Activated T-cell treated with anti-CD3 and anti-CD28 coated beads, Interleukin-2, amount 50 U/mL, for 24 hours (primary cell): ENCODE results near the gene TEP1.
A peak's percentile ranks its signal among the peaks of the same experiment; 100 is the strongest.
"Not testable (repeated sequence)": the region's sequence is repeated elsewhere in the genome, so short reads cannot be mapped to it uniquely, and the experiment has no call there.

ENCODE experiments used
- DNase-seq: peaks from one replicate; pipeline ENCODE4 v3.0.0-alpha.2; 2020
- H3K27ac Mint-ChIP-seq: 2 replicates; pipeline ENCODE4 v1.8.0; 2020; ENCODE audit warnings: mild to moderate bottlenecking, mixed read lengths
- H3K27me3 Mint-ChIP-seq: 2 replicates; pipeline ENCODE4 v1.8.0; 2020; ENCODE audit warnings: mixed read lengths
- H3K36me3 Mint-ChIP-seq: 2 replicates; pipeline ENCODE4 v1.8.0; 2020; ENCODE audit warnings: low read depth, mixed read lengths
- H3K4me1 Mint-ChIP-seq: 2 replicates; pipeline ENCODE4 v1.8.0; 2020; ENCODE audit warnings: low read depth, mixed read lengths
- H3K4me3 Mint-ChIP-seq: 2 replicates; pipeline ENCODE4 v1.8.0; 2020; ENCODE audit warnings: mild to moderate bottlenecking, moderate library complexity, mixed read lengths
- H3K9me3 Mint-ChIP-seq: 2 replicates; pipeline ENCODE4 v1.8.0; 2020; ENCODE audit warnings: mixed read lengths

The TEP1 gene

GRCh38 chr14:20412876-20413743 lies at the start of gene TEP1:
Gene TEP1 (minus strand): TSS chr14:20413501. CDS start chr14:20408439, 5,062 bp downstream.
- Mint-ChIP-seq H3K9me3 (no peaks in the 10 kb centered on the region), H3K27me3 (no peaks in the 10 kb centered on the region), H3K4me3 (peak within 1 kb of the TSS; percentile 90), H3K36me3 (peaks cover 19% of the 10 kb centered on the region), H3K4me1 (peaks cover 46% of the 10 kb centered on the region), H3K27ac (peak within 1 kb of the TSS; percentile 96)
- peak; percentile 83 for DNase-seq

GRCh38 chr14:20461225-20462141 lies 48.2 kb upstream of the TEP1 start, which contains the start of gene PIP4P1:
Gene PIP4P1 (minus strand): TSS chr14:20461434. CDS start chr14:20461325, 109 bp downstream.
- Mint-ChIP-seq H3K4me3 (peak within 1 kb of the TSS; percentile 93), H3K27me3 (no peaks in the 10 kb centered on the region), H3K9me3 (no peaks in the 10 kb centered on the region), H3K27ac (peak within 1 kb of the TSS; percentile 94), H3K4me1 (peaks cover 31% of the 10 kb centered on the region), H3K36me3 (peaks cover 2% of the 10 kb centered on the region)
- peak; percentile 96 for DNase-seq

- peak; percentile 45 for DNase-seq
These were observed 47.3 kb upstream of the TEP1 start for GRCh38 chr14:20460458-20461224.

GRCh38 chr14:20458031-20458789 lies 44.9 kb upstream of the TEP1 start:
- Mint-ChIP-seq H3K9me3 (no peaks in the 10 kb centered on the region), H3K27ac (peak overlapping the region; percentile 94), H3K4me3 (no peak overlapping the region), H3K4me1 (peaks cover 33% of the 10 kb centered on the region), H3K27me3 (no peaks in the 10 kb centered on the region), H3K36me3 (peaks cover 2% of the 10 kb centered on the region)
- no peak for DNase-seq

More at GRCh38 chr14:20460458-20461224, 47.3 kb upstream of the TEP1 start:
- Mint-ChIP-seq H3K36me3 (peaks cover 2% of the 10 kb centered on the region), H3K27me3 (no peaks in the 10 kb centered on the region), H3K27ac (peak overlapping the region; percentile 94), H3K4me1 (peaks cover 31% of the 10 kb centered on the region), H3K9me3 (no peaks in the 10 kb centered on the region), H3K4me3 (peak overlapping the region; percentile 93)

- no peak overlapping the region for H3K4me3 Mint-ChIP-seq
- no peak for DNase-seq
- H3K9me3 Mint-ChIP-seq = no peaks in the 10 kb centered on the region
- no peak overlapping the region for H3K27ac Mint-ChIP-seq
- peaks cover 13% of the 10 kb centered on the region for H3K36me3 Mint-ChIP-seq
- H3K4me1 Mint-ChIP-seq = peaks cover 37% of the 10 kb centered on the region
- no peaks in the 10 kb centered on the region for H3K27me3 Mint-ChIP-seq
These were observed 43.7 kb upstream of the TEP1 start for GRCh38 chr14:20456971-20457370.

- no peak for DNase-seq
- Mint-ChIP-seq H3K4me3 (no peak overlapping the region), H3K36me3 (peaks cover 21% of the 10 kb centered on the region), H3K4me1 (peaks cover 37% of the 10 kb centered on the region), H3K27ac (no peak overlapping the region), H3K27me3 (no peaks in the 10 kb centered on the region), H3K9me3 (no peaks in the 10 kb centered on the region)
These were observed 42.3 kb upstream of the TEP1 start for GRCh38 chr14:20455355-20456300.

GRCh38 chr14:20454516-20455354 lies 41.4 kb upstream of the TEP1 start, which contains the start of the genes APEX1 and OSGEP:
Gene APEX1 (plus strand): TSS chr14:20455226. CDS start chr14:20455646, 420 bp downstream.
Gene OSGEP (minus strand): TSS chr14:20454812. CDS start chr14:20454683, 129 bp downstream.
- H3K36me3 Mint-ChIP-seq = peaks cover 21% of the 10 kb centered on the region
- no peaks in the 10 kb centered on the region for H3K9me3 Mint-ChIP-seq
- peaks cover 28% of the 10 kb centered on the region for H3K4me1 Mint-ChIP-seq
- peak; percentile 95 for DNase-seq
- no peak within 1 kb of the TSS for H3K4me3 Mint-ChIP-seq
- peak within 1 kb of the TSS; percentile 51 for H3K27ac Mint-ChIP-seq
- no peaks in the 10 kb centered on the region for H3K27me3 Mint-ChIP-seq

- Mint-ChIP-seq H3K27ac (peak overlapping the region; percentile 73), H3K36me3 (peaks cover 21% of the 10 kb centered on the region), H3K4me1 (peaks cover 15% of the 10 kb centered on the region)
- H3K9me3 Mint-ChIP-seq, H3K27me3 Mint-ChIP-seq, H3K4me3 Mint-ChIP-seq, DNase-seq: not testable (repeated sequence)
These were observed 39.5 kb upstream of the TEP1 start for GRCh38 chr14:20452831-20453230.

GRCh38 chr14:20446889-20447288 lies 33.6 kb upstream of the TEP1 start:
- Mint-ChIP-seq H3K9me3 (no peaks in the 10 kb centered on the region), H3K27me3 (no peaks in the 10 kb centered on the region), H3K4me1 (peaks cover 5% of the 10 kb centered on the region), H3K36me3 (peaks cover 18% of the 10 kb centered on the region), H3K4me3 (no peak overlapping the region), H3K27ac (peak overlapping the region; percentile 44)
- no peak for DNase-seq

- H3K4me3 Mint-ChIP-seq = not testable (repeated sequence)
These were observed 30.3 kb upstream of the TEP1 start for GRCh38 chr14:20443650-20444049.

GRCh38 chr14:20441461-20441860 lies 28.2 kb upstream of the TEP1 start:
- H3K27ac Mint-ChIP-seq = peak overlapping the region; percentile 77
- H3K36me3 Mint-ChIP-seq = peaks cover 9% of the 10 kb centered on the region
- DNase-seq = no peak
- H3K4me1 Mint-ChIP-seq = peaks cover 20% of the 10 kb centered on the region
- H3K4me3 Mint-ChIP-seq = no peak overlapping the region
- H3K9me3 Mint-ChIP-seq = no peaks in the 10 kb centered on the region
- H3K27me3 Mint-ChIP-seq = no peaks in the 10 kb centered on the region

More at GRCh38 chr14:20443650-20444049, 30.3 kb upstream of the TEP1 start:
- not testable (repeated sequence) for H3K9me3 Mint-ChIP-seq, H3K27ac Mint-ChIP-seq, DNase-seq, H3K27me3 Mint-ChIP-seq, H3K36me3 Mint-ChIP-seq
- peaks cover 20% of the 10 kb centered on the region for H3K4me1 Mint-ChIP-seq

- no peak overlapping the region for H3K4me3 Mint-ChIP-seq
These were observed 27.6 kb upstream of the TEP1 start for GRCh38 chr14:20440882-20441281.

More at GRCh38 chr14:20440882-20441281, 27.6 kb upstream of the TEP1 start:
- H3K27ac Mint-ChIP-seq = peak overlapping the region; percentile 77
- H3K27me3 Mint-ChIP-seq = no peaks in the 10 kb centered on the region
- peaks cover 9% of the 10 kb centered on the region for H3K36me3 Mint-ChIP-seq
- no peaks in the 10 kb centered on the region for H3K9me3 Mint-ChIP-seq
- peak; percentile 43 for DNase-seq
- H3K4me1 Mint-ChIP-seq = peaks cover 20% of the 10 kb centered on the region
